ENCODE data around the gene ADGRG3.
"Not testable (repeated sequence)": the region's sequence is repeated elsewhere in the genome, so short reads cannot be mapped to it uniquely, and the experiment has no call there.

ADGRG3 gene

GRCh38 chr16:57724531-57724930 is 56.4 kb downstream of the ADGRG3 start:
- 92 to 94% methylated on average over 15 of the region's 15 CpGs for WGBS, 2 experiments
- H3K9me3 ChIP-seq (ENCODE audit: control insufficient read depth, low read length) = no peaks in the 10 kb centered on the region

DNA sequence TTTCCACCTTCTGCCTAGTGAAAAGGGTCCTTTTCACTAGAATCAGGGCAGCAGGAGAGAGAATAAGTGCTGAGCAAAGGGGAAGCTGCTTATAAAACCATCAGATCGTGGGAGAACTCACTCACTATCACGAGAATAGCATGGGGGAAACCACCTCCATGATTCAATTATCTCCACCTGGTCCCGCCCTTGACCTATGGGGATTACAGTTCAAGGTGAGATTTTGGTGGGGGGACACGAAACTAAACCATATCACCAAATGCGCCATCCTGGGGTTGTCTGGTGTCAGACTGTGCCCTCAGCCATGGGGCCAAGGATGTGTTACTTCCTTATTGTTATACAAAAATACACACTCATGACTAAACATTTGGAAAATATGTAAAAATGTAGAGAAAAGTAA is 57.0 kb downstream of the ADGRG3 start:
- Histone ChIP-seq H3K36me3 (ENCODE audit: control insufficient read depth, insufficient read depth, low read length) (no peaks in the 10 kb centered on the region), H3K4me3 (ENCODE audit: insufficient read depth, low read depth, low read length) (no peak overlapping the region), H3K27me3 (ENCODE audit: control insufficient read depth, insufficient read depth, low read length, poor library complexity, severe bottlenecking) (no peaks in the 10 kb centered on the region), H3K4me1 (ENCODE audit: control insufficient read depth, insufficient read depth, low read length) (no peaks in the 10 kb centered on the region), H3K27ac (ENCODE audit: insufficient read depth, low read depth, low read length, poor library complexity, severe bottlenecking) (no peak overlapping the region), H3K9me3 (ENCODE audit: control insufficient read depth, low read length) (no peaks in the 10 kb centered on the region)
- 76 to 91% methylated on average over 5 of the region's 5 CpGs for WGBS, 2 experiments

More at GRCh38 chr16:57724531-57724930, 56.4 kb downstream of the ADGRG3 start:
- Histone ChIP-seq H3K36me3 (ENCODE audit: control insufficient read depth, insufficient read depth, low read length) (no peaks in the 10 kb centered on the region), H3K4me1 (ENCODE audit: control insufficient read depth, insufficient read depth, low read length) (no peaks in the 10 kb centered on the region), H3K27me3 (ENCODE audit: control insufficient read depth, insufficient read depth, low read length, poor library complexity, severe bottlenecking) (no peaks in the 10 kb centered on the region), H3K27ac (ENCODE audit: insufficient read depth, low read depth, low read length, poor library complexity, severe bottlenecking) (no peak overlapping the region), H3K4me3 (ENCODE audit: insufficient read depth, low read depth, low read length) (no peak overlapping the region)

DNA sequence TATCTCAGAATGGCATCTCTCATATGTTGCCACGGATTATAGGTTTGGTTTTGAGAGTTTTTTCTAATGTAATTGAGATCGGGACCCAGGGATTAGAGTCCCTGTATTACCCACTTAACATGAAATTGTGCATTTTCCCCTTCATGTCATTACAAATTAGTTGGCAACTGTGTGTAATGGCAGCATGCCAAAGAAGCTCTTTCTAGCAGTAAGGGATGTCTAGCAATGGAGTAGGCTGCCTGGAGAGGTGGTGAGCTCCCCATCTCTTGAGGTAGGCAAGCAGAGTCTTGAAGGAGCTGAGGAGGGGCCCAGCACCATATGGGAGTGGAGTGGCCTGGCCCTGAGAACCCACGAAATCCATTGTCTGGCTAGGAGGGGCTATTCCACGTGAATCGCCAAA is 57.4 kb downstream of the ADGRG3 start:
- H3K9me3 ChIP-seq (ENCODE audit: control insufficient read depth, low read length) = no peaks in the 10 kb centered on the region
- no peaks in the 10 kb centered on the region for H3K36me3 ChIP-seq (ENCODE audit: control insufficient read depth, insufficient read depth, low read length)
- no peak overlapping the region for H3K27ac ChIP-seq (ENCODE audit: insufficient read depth, low read depth, low read length, poor library complexity, severe bottlenecking)
- H3K4me1 ChIP-seq (ENCODE audit: control insufficient read depth, insufficient read depth, low read length) = no peaks in the 10 kb centered on the region
- no peak overlapping the region for H3K4me3 ChIP-seq (ENCODE audit: insufficient read depth, low read depth, low read length)
- WGBS, 2 experiments = 84 to 87% methylated on average over 3 to 5 of the region's 5 CpGs
- H3K27me3 ChIP-seq (ENCODE audit: control insufficient read depth, insufficient read depth, low read length, poor library complexity, severe bottlenecking) = no peaks in the 10 kb centered on the region

DNA sequence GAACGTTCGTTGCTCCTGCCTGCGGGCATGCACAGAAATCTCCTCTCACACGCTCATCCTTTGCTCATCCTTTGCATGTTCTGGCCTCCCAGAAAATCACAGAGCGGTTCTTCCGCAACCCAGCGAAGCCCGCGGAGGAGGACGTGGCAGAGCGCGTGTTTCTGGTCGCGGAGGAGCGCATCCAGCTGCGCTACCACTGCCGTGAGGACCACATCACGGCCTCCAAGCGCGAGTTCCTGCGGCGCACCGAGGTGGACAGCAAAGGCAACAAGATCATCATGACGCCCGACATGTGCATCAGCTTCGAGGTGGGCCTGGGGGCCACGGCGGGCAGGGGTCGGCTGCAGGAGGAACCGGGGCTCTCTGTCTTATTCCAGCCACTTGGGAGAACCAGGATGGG is 57.9 kb downstream of the ADGRG3 start:
- Histone ChIP-seq H3K36me3 (ENCODE audit: control insufficient read depth, insufficient read depth, low read length) (no peaks in the 10 kb centered on the region), H3K4me3 (ENCODE audit: insufficient read depth, low read depth, low read length) (no peak overlapping the region), H3K27ac (ENCODE audit: insufficient read depth, low read depth, low read length, poor library complexity, severe bottlenecking) (no peak overlapping the region), H3K9me3 (ENCODE audit: control insufficient read depth, low read length) (no peaks in the 10 kb centered on the region), H3K27me3 (ENCODE audit: control insufficient read depth, insufficient read depth, low read length, poor library complexity, severe bottlenecking) (no peaks in the 10 kb centered on the region), H3K4me1 (ENCODE audit: control insufficient read depth, insufficient read depth, low read length) (no peaks in the 10 kb centered on the region)
- whole genome bisulfite sequencing, 2 experiments = 95% methylated on average over 30 of the region's 30 CpGs

DNA sequence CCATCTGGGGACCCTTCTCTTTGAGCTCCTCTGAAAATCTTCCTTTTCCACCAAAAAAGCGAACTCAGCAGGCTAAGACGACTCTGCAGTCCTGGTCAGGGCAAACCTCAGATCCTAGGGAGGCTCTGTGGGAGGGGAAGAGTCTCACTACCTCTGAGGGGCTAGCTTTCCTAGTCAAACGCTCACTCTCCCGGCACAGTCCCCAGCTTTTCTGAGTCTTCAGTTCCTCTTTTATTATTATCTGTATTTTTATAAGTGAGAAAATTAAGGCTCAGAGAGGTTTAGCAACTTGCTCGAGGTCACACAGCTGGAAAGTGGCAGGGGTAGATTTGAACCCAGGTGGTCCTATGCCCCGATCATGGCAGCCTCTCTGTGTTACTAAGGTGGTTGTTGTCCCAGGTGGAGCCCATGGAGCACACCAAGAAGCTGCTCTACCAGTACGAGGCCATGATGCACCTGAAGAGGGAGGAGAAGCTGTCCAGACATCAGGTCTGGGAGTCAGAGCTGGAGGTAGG is 58.4 kb downstream of the ADGRG3 start:
- WGBS, 2 experiments = 86 to 91% methylated on average over 5 to 6 of the region's 7 CpGs

DNA sequence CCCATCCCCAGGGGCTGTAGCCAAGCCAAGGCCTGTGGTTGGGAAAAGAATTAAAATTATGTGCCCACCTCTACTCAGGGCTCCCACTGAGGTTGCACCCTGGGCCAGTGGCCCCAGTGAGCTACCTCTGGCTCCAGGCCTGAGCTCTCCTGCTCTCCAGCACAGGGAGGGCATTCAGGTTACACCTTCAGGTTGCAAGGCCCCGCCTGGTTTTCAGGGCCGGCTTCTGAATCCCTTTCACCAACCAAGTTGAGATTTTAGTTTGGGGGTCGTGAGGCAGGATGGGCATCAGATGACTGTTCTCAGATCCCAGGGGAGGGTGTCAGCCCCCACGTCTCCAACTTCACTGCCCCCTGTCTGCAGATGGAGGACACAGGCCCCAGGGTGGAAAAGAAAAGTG is 59.5 kb downstream of the ADGRG3 start:
- Histone ChIP-seq H3K27ac (ENCODE audit: insufficient read depth, low read depth, low read length, poor library complexity, severe bottlenecking) (no peak overlapping the region), H3K27me3 (ENCODE audit: control insufficient read depth, insufficient read depth, low read length, poor library complexity, severe bottlenecking) (no peaks in the 10 kb centered on the region), H3K36me3 (ENCODE audit: control insufficient read depth, insufficient read depth, low read length) (no peaks in the 10 kb centered on the region), H3K9me3 (ENCODE audit: control insufficient read depth, low read length) (no peaks in the 10 kb centered on the region), H3K4me1 (ENCODE audit: control insufficient read depth, insufficient read depth, low read length) (no peaks in the 10 kb centered on the region), H3K4me3 (ENCODE audit: insufficient read depth, low read depth, low read length) (no peak overlapping the region)
- WGBS, 2 experiments = 61 to 69% methylated on average over 4 of the region's 4 CpGs

More for the DNA sequence above, 58.4 kb downstream of the ADGRG3 start:
- H3K4me3 ChIP-seq (ENCODE audit: insufficient read depth, low read depth, low read length) = no peak overlapping the region
- H3K36me3 ChIP-seq (ENCODE audit: control insufficient read depth, insufficient read depth, low read length) = no peaks in the 10 kb centered on the region
- H3K9me3 ChIP-seq (ENCODE audit: control insufficient read depth, low read length) = no peaks in the 10 kb centered on the region
- H3K27me3 ChIP-seq (ENCODE audit: control insufficient read depth, insufficient read depth, low read length, poor library complexity, severe bottlenecking) = no peaks in the 10 kb centered on the region
- no peak overlapping the region for H3K27ac ChIP-seq (ENCODE audit: insufficient read depth, low read depth, low read length, poor library complexity, severe bottlenecking)
- H3K4me1 ChIP-seq (ENCODE audit: control insufficient read depth, insufficient read depth, low read length) = no peaks in the 10 kb centered on the region

GRCh38 chr16:57728336-57729181 is 60.5 kb downstream of the ADGRG3 start:
- Histone ChIP-seq H3K4me3 (ENCODE audit: insufficient read depth, low read depth, low read length) (no peak overlapping the region), H3K4me1 (ENCODE audit: control insufficient read depth, insufficient read depth, low read length) (no peaks in the 10 kb centered on the region), H3K27ac (ENCODE audit: insufficient read depth, low read depth, low read length, poor library complexity, severe bottlenecking) (no peak overlapping the region), H3K36me3 (ENCODE audit: control insufficient read depth, insufficient read depth, low read length) (no peaks in the 10 kb centered on the region), H3K27me3 (ENCODE audit: control insufficient read depth, insufficient read depth, low read length, poor library complexity, severe bottlenecking) (no peaks in the 10 kb centered on the region), H3K9me3 (ENCODE audit: control insufficient read depth, low read length) (no peaks in the 10 kb centered on the region)
- WGBS, 2 experiments = 96% methylated on average over 14 of the region's 14 CpGs

DNA sequence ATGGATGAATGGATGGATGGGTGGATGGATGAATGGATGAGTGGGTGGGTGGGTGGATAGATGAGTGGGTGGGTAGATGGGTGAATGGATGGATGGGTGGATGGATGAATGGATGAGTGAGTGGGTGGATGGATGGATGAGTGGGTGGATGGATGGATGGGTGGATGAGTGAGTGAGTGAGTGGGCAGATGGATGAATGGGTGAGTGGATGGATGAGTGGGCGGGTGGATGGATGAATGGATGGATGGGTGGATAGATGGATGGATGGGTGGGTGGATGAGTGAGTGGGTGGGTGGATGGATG is 61.0 kb downstream of the ADGRG3 start:
- no peaks in the 10 kb centered on the region for H3K4me1 ChIP-seq (ENCODE audit: control insufficient read depth, insufficient read depth, low read length)
- no peaks in the 10 kb centered on the region for H3K9me3 ChIP-seq (ENCODE audit: control insufficient read depth, low read length)
- no peaks in the 10 kb centered on the region for H3K27me3 ChIP-seq (ENCODE audit: control insufficient read depth, insufficient read depth, low read length, poor library complexity, severe bottlenecking)
- H3K36me3 ChIP-seq (ENCODE audit: control insufficient read depth, insufficient read depth, low read length) = no peaks in the 10 kb centered on the region
- no peak overlapping the region for H3K4me3 ChIP-seq (ENCODE audit: insufficient read depth, low read depth, low read length)
- 88 to 92% methylated on average over 1 of the region's 1 CpG for WGBS, 2 experiments
- H3K27ac ChIP-seq (ENCODE audit: insufficient read depth, low read depth, low read length, poor library complexity, severe bottlenecking) = no peak overlapping the region

GRCh38 chr16:57729852-57730251 is 61.7 kb downstream of the ADGRG3 start:
- H3K9me3 ChIP-seq (ENCODE audit: control insufficient read depth, low read length); H3K27ac ChIP-seq (ENCODE audit: insufficient read depth, low read depth, low read length, poor library complexity, severe bottlenecking); H3K4me1 ChIP-seq (ENCODE audit: control insufficient read depth, insufficient read depth, low read length); H3K27me3 ChIP-seq (ENCODE audit: control insufficient read depth, insufficient read depth, low read length, poor library complexity, severe bottlenecking); H3K36me3 ChIP-seq (ENCODE audit: control insufficient read depth, insufficient read depth, low read length); H3K4me3 ChIP-seq (ENCODE audit: insufficient read depth, low read depth, low read length): not testable (repeated sequence)
- 88 to 94% methylated on average over 6 of the region's 6 CpGs for WGBS, 2 experiments

DNA sequence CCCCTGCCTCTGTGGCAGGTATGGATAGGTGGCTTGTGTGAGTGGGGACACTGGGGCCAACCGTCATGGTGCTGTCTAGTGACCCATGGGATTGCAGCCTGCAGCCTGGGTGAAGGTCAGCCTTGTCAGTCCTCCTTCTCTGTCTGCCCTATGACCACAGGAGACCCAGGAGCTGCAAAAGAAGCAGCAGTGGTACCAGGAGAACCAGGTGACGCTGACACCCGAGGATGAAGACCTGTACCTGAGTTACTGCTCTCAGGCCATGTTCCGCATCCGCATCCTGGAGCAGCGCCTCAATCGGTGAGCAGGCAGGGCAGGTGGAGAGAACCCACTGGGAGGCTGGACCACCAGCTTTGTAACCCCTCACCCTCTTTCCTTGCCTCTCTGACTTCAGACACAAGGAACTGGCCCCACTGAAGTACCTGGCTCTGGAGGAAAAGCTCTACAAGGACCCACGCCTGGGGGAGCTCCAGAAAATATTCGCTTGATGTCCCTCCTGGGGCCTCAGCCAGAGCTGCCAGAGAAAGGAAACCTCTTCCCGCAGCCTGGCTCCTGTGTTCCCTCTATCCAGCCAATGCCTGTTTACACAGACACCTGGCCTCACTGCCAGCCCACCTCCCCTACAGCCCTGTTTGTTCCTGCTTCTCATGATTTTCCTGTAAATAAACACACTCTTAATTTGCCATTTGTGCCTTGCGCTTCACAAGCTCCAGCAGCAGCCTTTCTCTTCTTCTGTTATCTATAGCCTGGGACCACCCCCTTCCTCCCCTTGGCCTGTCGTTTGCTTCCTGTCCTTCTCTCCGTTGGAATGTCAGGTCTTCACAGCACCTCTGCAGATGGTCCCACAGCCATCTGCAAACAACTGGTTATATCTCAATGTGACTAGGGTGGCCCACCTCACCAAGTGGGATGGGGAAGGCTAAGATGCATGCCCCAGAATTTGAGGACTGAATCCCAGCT is 62.9 kb downstream of the ADGRG3 start:
- Histone ChIP-seq H3K27ac (ENCODE audit: insufficient read depth, low read depth, low read length, poor library complexity, severe bottlenecking) (no peak overlapping the region), H3K4me3 (ENCODE audit: insufficient read depth, low read depth, low read length) (no peak overlapping the region), H3K36me3 (ENCODE audit: control insufficient read depth, insufficient read depth, low read length) (no peaks in the 10 kb centered on the region), H3K4me1 (ENCODE audit: control insufficient read depth, insufficient read depth, low read length) (no peaks in the 10 kb centered on the region), H3K9me3 (ENCODE audit: control insufficient read depth, low read length) (no peaks in the 10 kb centered on the region), H3K27me3 (ENCODE audit: control insufficient read depth, insufficient read depth, low read length, poor library complexity, severe bottlenecking) (no peaks in the 10 kb centered on the region)
- WGBS, 2 experiments = 79 to 80% methylated on average over 13 of the region's 13 CpGs

All from ectodermal cell (in vitro differentiated cells).